Stimulated activated CD4-positive, alpha-beta T cell treated with anti-CD3 and anti-CD28 coated beads, Interleukin-4, amount 100 ng/mL, for 1 hour (primary cell): Measurements from ENCODE around the gene ACTN4.
A peak's percentile ranks its signal among the peaks of the same experiment; 100 is the strongest.
"Not testable (repeated sequence)": the region's sequence is repeated elsewhere in the genome, so short reads cannot be mapped to it uniquely, and the experiment has no call there.

ENCODE experiments used
- DNase-seq: peaks from one replicate; pipeline ENCODE4 v3.0.0-alpha.2; 2020

The ACTN4 gene

GRCh38 chr19:38647368-38647965, at the start of gene ACTN4:
TSS of gene ACTN4 (plus strand) at chr19:38647649. CDS start at chr19:38647746, 97 bp downstream.
- peak; percentile 100 for DNase-seq

GRCh38 chr19:38599722-38600121, 47.7 kb upstream of the ACTN4 start:
- DNase-seq: no peak

GRCh38 chr19:38602856-38603255, 44.6 kb upstream of the ACTN4 start:
- DNase-seq: not testable (repeated sequence)

- DNase-seq: no peak
These were observed 41.3 kb upstream of the ACTN4 start for GRCh38 chr19:38606131-38606530.

GRCh38 chr19:38614289-38614688, 33.2 kb upstream of the ACTN4 start:
- no peak for DNase-seq

- no peak for DNase-seq
These were observed 32.4 kb upstream of the ACTN4 start for GRCh38 chr19:38615007-38615581.

- no peak for DNase-seq
These were observed 31.2 kb upstream of the ACTN4 start for GRCh38 chr19:38616265-38616664.

GRCh38 chr19:38617283-38617763, 30.1 kb upstream of the ACTN4 start:
- peak; percentile 18 for DNase-seq

- DNase-seq: peak; percentile 72
These were observed 29.5 kb upstream of the ACTN4 start, which contains the start of gene MAP4K1 for GRCh38 chr19:38617764-38618589. TSS of gene MAP4K1 (minus strand) at chr19:38617953. CDS start at chr19:38617895, 58 bp downstream.

GRCh38 chr19:38618590-38619360, 28.7 kb upstream of the ACTN4 start, which contains the start of gene EIF3K:
TSS of gene EIF3K (plus strand) at chr19:38619188. CDS start at chr19:38619269, 81 bp downstream.
- peak; percentile 98 for DNase-seq

- DNase-seq: no peak
These were observed 27.9 kb upstream of the ACTN4 start for GRCh38 chr19:38619361-38620174.

- no peak for DNase-seq
These were observed 22.6 kb upstream of the ACTN4 start for GRCh38 chr19:38624822-38625221.

GRCh38 chr19:38626401-38626800, 21.0 kb upstream of the ACTN4 start:
- no peak for DNase-seq

GRCh38 chr19:38629568-38629967, 17.9 kb upstream of the ACTN4 start:
- DNase-seq: no peak

GRCh38 chr19:38631301-38631700, 16.1 kb upstream of the ACTN4 start:
- not testable (repeated sequence) for DNase-seq

GRCh38 chr19:38631811-38632475, 15.5 kb upstream of the ACTN4 start:
- DNase-seq: not testable (repeated sequence)

- DNase-seq: no peak
These were observed 14.8 kb upstream of the ACTN4 start for GRCh38 chr19:38632476-38633213.

- peak; percentile 73 for DNase-seq
These were observed 12.5 kb upstream of the ACTN4 start for GRCh38 chr19:38634757-38635482.

- DNase-seq: no peak
These were observed 11.7 kb upstream of the ACTN4 start for GRCh38 chr19:38635483-38636399.
